Fibroblast of the aortic adventitia (primary cell): ENCODE measurements around the gene RBPJL. TPM values are rescaled to one million over a fixed set of nuclear protein-coding genes. Genes with fewer than 3 reads are reported as not detected.

Experiments used
- DNase-seq: peaks from one replicate; pipeline ENCODE4 v3.0.0-alpha.2; 2010; ENCODE audit warnings: low read depth
- H3K4me3 ChIP-seq: 2 replicates; pipeline ENCODE4 v1.5.1; 2011; ENCODE audit warnings: low read depth, mild to moderate bottlenecking, control low read depth, low read length, moderate library complexity
- CTCF ChIP-seq: IDR thresholded peaks from 2 replicates; pipeline ENCODE4 v1.5.1; 2011; ENCODE audit warnings: mild to moderate bottlenecking, low read length, control low read depth, inconsistent platforms; ENCODE audit not compliant: insufficient read depth
- total RNA-seq: library from RNA; depleted of rRNA; stranded (reverse); fragments of >200 nt; gene quantifications from 2 replicates; pipeline ENCODE4 v1.2.3, GENCODE V29; 2012; ENCODE audit warnings: low replicate concordance

RBPJL gene
- total RNA-seq, 1 donor = not detected

GRCh38 chr20:45313943-45314342 lies 7.3 kb downstream of the RBPJL start:
- TF ChIP-seq CTCF = no peak
- H3K4me3 ChIP-seq = no peak overlapping the region
- no peak for DNase-seq

- H3K4me3 ChIP-seq = no peak overlapping the region
- DNase-seq = no peak
- no peak for TF ChIP-seq CTCF
These were observed 9.0 kb downstream of the RBPJL start for GRCh38 chr20:45315672-45316071.

- no peak for DNase-seq
- no peak for TF ChIP-seq CTCF
These were observed 9.8 kb downstream of the RBPJL start for GRCh38 chr20:45316150-45317080.

GRCh38 chr20:45317826-45318225 lies 11.2 kb downstream of the RBPJL start:
- no peak for DNase-seq
- H3K4me3 ChIP-seq = no peak overlapping the region
- TF ChIP-seq CTCF = no peak

More at GRCh38 chr20:45316150-45317080, 9.8 kb downstream of the RBPJL start:
- H3K4me3 ChIP-seq = no peak overlapping the region

GRCh38 chr20:45318386-45318939 lies 11.8 kb downstream of the RBPJL start:
- TF ChIP-seq CTCF = no peak
- H3K4me3 ChIP-seq = no peak overlapping the region
- no peak for DNase-seq

GRCh38 chr20:45318948-45319347 lies 12.3 kb downstream of the RBPJL start:
- H3K4me3 ChIP-seq = no peak overlapping the region
- no peak for DNase-seq
- TF ChIP-seq CTCF = no peak
